Renal cortical epithelial cell (primary cell): ENCODE data around the gene UVSSA. TPM values are rescaled to one million over a fixed set of nuclear protein-coding genes. Genes with fewer than 3 reads are reported as not detected.

Experiments used
- DNase-seq: peaks from one replicate; pipeline ENCODE4 v3.0.0-alpha.2; 2011; ENCODE audit warnings: low read depth
- total RNA-seq: library from RNA; depleted of rRNA; stranded (reverse); fragments of >200 nt; gene quantifications from 2 replicates; pipeline ENCODE4 v1.2.3, GENCODE V29; 2014

UVSSA gene
- total RNA-seq, 1 donor from 2014 or later: 10.9 TPM

- DNase-seq: no peak
Observed at GRCh38 chr4:1396806-1397455, 49.9 kb downstream of the UVSSA start.

GRCh38 chr4:1398681-1399507 lies 51.9 kb downstream of the UVSSA start:
- DNase-seq: no peak

- no peak for DNase-seq
Observed at GRCh38 chr4:1399508-1400190, 52.6 kb downstream of the UVSSA start.

- no peak for DNase-seq
Observed at GRCh38 chr4:1400191-1400805, 53.3 kb downstream of the UVSSA start.

- no peak for DNase-seq
Observed at GRCh38 chr4:1400831-1401408, 53.9 kb downstream of the UVSSA start.

- DNase-seq: no peak
Observed at GRCh38 chr4:1401409-1402020, 54.5 kb downstream of the UVSSA start.

- no peak for DNase-seq
Observed at GRCh38 chr4:1402021-1402515, 55.1 kb downstream of the UVSSA start.

GRCh38 chr4:1402516-1403091 lies 55.6 kb downstream of the UVSSA start:
- no peak for DNase-seq

GRCh38 chr4:1403177-1403583 lies 56.2 kb downstream of the UVSSA start:
- DNase-seq: no peak

- DNase-seq: no peak
Observed at GRCh38 chr4:1403591-1404572, 56.9 kb downstream of the UVSSA start.

GRCh38 chr4:1404573-1405253 lies 57.7 kb downstream of the UVSSA start:
- DNase-seq: no peak

- DNase-seq: no peak
Observed at GRCh38 chr4:1405254-1405635, 58.2 kb downstream of the UVSSA start.

- no peak for DNase-seq
Observed at GRCh38 chr4:1405636-1406393, 58.8 kb downstream of the UVSSA start.

- no peak for DNase-seq
Observed at GRCh38 chr4:1406394-1406980, 59.5 kb downstream of the UVSSA start, which contains the start of gene NKX1-1. Gene NKX1-1 (minus strand): TSS chr4:1406442. CDS start chr4:1406442, 0 bp downstream.

GRCh38 chr4:1406981-1407656 lies 60.1 kb downstream of the UVSSA start:
- DNase-seq: no peak

GRCh38 chr4:1407657-1408333 lies 60.8 kb downstream of the UVSSA start:
- DNase-seq: no peak

- no peak for DNase-seq
Observed at GRCh38 chr4:1408418-1408817, 61.4 kb downstream of the UVSSA start.
